Heart right ventricle (tissue), 16 donors: ENCODE measurements around the gene EHD1. TPM values are rescaled to one million over a fixed set of nuclear protein-coding genes. Genes with fewer than 3 reads are reported as not detected.
"Not testable (repeated sequence)": the region's sequence is repeated elsewhere in the genome, so short reads cannot be mapped to it uniquely, and the experiment has no call there.

Experiments
- ATAC-seq, 8 donors: fragments of 200-7000 bp; cut with Tn5 transposase; one replicate each; pipeline ENCODE4 v1.9.1; 2020; ENCODE audit warnings: mild to moderate bottlenecking in 8 of 8, moderate library complexity in 8 of 8, moderate number of reproducible peaks in 1 of 8
- DNase-seq, 2 donors: peaks; one replicate each; pipeline ENCODE4 v3.0.0-alpha.2; 2020
- H3K27ac ChIP-seq, 10 donors: fragments of 200-600 bp; sonication (generic) in 2 of 10; one replicate each; pipeline versions ENCODE4 v1.5.0 to v1.8.0; 2020 to 2022; ENCODE audit warnings: mild to moderate bottlenecking in 3 of 10
- H3K27me3 ChIP-seq, 7 donors: fragments of 200-600 bp; one replicate each; pipeline ENCODE4 v1.8.0; 2021 to 2022; ENCODE audit warnings: mild to moderate bottlenecking in 2 of 7
- H3K36me3 ChIP-seq, 9 donors: fragments of 200-600 bp; sonication (generic) in 1 of 9; one replicate each; pipeline versions ENCODE4 v1.5.0 to v1.8.0; 2020 to 2022; ENCODE audit warnings: mild to moderate bottlenecking in 2 of 9
- H3K4me1 ChIP-seq, 9 donors: fragments of 200-600 bp; sonication (generic) in 1 of 9; one replicate each; pipeline versions ENCODE4 v1.5.0 to v1.8.0; 2020 to 2022; ENCODE audit warnings: mild to moderate bottlenecking in 4 of 9
- H3K4me3 ChIP-seq, 10 donors: fragments of 200-600 bp; sonication (generic) in 2 of 10; one replicate each; pipeline versions ENCODE4 v1.5.0 to v1.8.0; 2020 to 2022; ENCODE audit warnings: mild to moderate bottlenecking in 7 of 10, moderate library complexity in 2 of 10
- H3K9me3 ChIP-seq, 11 donors: fragments of 200-600 bp in 10 of 11; sonication (generic) in 2 of 11; one replicate each; pipeline versions ENCODE4 v1.5.0 to v1.8.0; 2013 to 2022; ENCODE audit warnings: mild to moderate bottlenecking in 2 of 11, control low read depth in 1 of 11, moderate library complexity in 1 of 11
- CTCF ChIP-seq, 9 donors: fragments of 200-600 bp; sonication (generic) in 2 of 9; IDR thresholded peaks; one replicate each; pipeline versions ENCODE4 v1.5.0 to v1.8.0; 2021 to 2022; ENCODE audit warnings: antibody characterized with exemption in 9 of 9, mild to moderate bottlenecking in 5 of 9, moderate library complexity in 1 of 9
- WGBS, 2 donors: extraction: QIAGEN DNeasy Blood & Tissue Kit; methylation state at CpG; one replicate each; pipeline ENCODE4 v1.1.7; 2013; ENCODE audit warnings: inconsistent platforms in 1 of 2; 5-methylcytosine and 5-hydroxymethylcytosine counted together
- intact Hi-C, 10 donors: fragments of 100-400 bp; cut with DNase I; formaldehyde crosslinking; loops; one replicate each; pipeline versions ENCODE4 v1.11.1 to v1.14.2; 2022
- polyA plus RNA-seq, 2 donors: library from polyadenylated mRNA; stranded (reverse); fragments of 200-250 nt; gene quantifications; one replicate each; pipeline ENCODE4 v1.2.3, GENCODE V29; 2013
- total RNA-seq, 10 donors: library from RNA; stranded (reverse); fragmentation: NEBNext Ultra II Directional in 3 of 10; extraction: Animal tissue kit (Norgen Biotek cat#: 25700) in 3 of 10; gene quantifications; one replicate each; pipeline versions ENCODE4 v1.2.1 to v1.2.4, GENCODE V29; 2021 to 2023
- donor health status: Arrhythmogenic right ventricular cardiomyopathy.
- donor health status: ischemic (EF 13 %, LVEDD 7.1; RV severe dilation, severe dysfunction).
- donor health status: healthy with polysubstance abuse.
- donor health status: DM: no; HTN: yes; CAD: no.
- donor health status: DM: no; HTN: no; CAD: no.
- donor health status: ischemic (EF 25% LVEDD 6.9; RV normal size, moderate dysfunction).
- donor health status: ischemic (EF 25% LVEDD 5.7; RV mildly dilated, moderate dysfunction).
- donor health status: healthy.
- donor health status: DM: yes; HTN: yes; CAD: no.
- donor health status: Ischemic cardiomyopathy.
- donor health status: ischemic (EF 35%, LVEDD 5.7; RV mildly dilated, moderate dysfunction).
- donor health status: nonischemic (EF 11% LVEDD 7.7; RV severe dilation, severe dysfunction).
- donor health status: DM: yes; HTN: yes; CAD: no.
- donor health status: PGD.
- donor health status: ischemic (EF 29% LVEDD 5.4; RV normal size, mild dysfunction).
- donor health status: nonischemic (EF 23%, LVEDD 6.1; RV moderate dilation, normal function).

Gene EHD1
- total and polyA plus RNA-seq, 12 donors, result 26.0 to 73.1 (median 41.1) TPM

GRCh38 chr11:64823568-64824119 is 54.8 kb downstream of the EHD1 start:
- Histone ChIP-seq H3K27me3 (no peaks in the 10 kb centered on the region), H3K27ac (no peak overlapping the region), H3K36me3 (no peaks in the 10 kb centered on the region), H3K4me3 (no peak overlapping the region), H3K9me3 (no peaks in the 10 kb centered on the region), H3K4me1 (no peaks in the 10 kb centered on the region)
- WGBS, 2 donors, result 52 to 63% methylated on average over 11 of the region's 11 CpGs
- TF ChIP-seq CTCF (IDR thresholded peaks at IDR 0.05), result no peak
- intact Hi-C loops, result no loop called here
- DNase-seq, result no peak
- no peak for ATAC-seq

- H3K27ac ChIP-seq, result no peak overlapping the region
- TF ChIP-seq CTCF (IDR thresholded peaks at IDR 0.05), result no peak
- DNase-seq, result no peak
- 75% methylated on average over 3 of the region's 3 CpGs for WGBS, 2 donors
- H3K27me3 ChIP-seq, result no peaks in the 10 kb centered on the region
- no peaks in the 10 kb centered on the region for H3K9me3 ChIP-seq
- H3K4me1 ChIP-seq, result no peaks in the 10 kb centered on the region
- intact Hi-C loops, result no loop called here
- no peak overlapping the region for H3K4me3 ChIP-seq
- no peaks in the 10 kb centered on the region for H3K36me3 ChIP-seq
- no peak for ATAC-seq
Observed at GRCh38 chr11:64817476-64817875, 60.9 kb downstream of the EHD1 start.

GRCh38 chr11:64815433-64815832 is 63.0 kb downstream of the EHD1 start:
- H3K36me3 ChIP-seq, DNase-seq, H3K4me3 ChIP-seq, H3K27me3 ChIP-seq, H3K4me1 ChIP-seq, H3K27ac ChIP-seq, H3K9me3 ChIP-seq, intact Hi-C loops, ATAC-seq: not testable (repeated sequence)
- 87 to 93% methylated on average over 5 of the region's 5 CpGs for WGBS, 2 donors

GRCh38 chr11:64814712-64815187 is 63.7 kb downstream of the EHD1 start:
- no peak for TF ChIP-seq CTCF (IDR thresholded peaks at IDR 0.05)
- Histone ChIP-seq H3K9me3 (no peaks in the 10 kb centered on the region), H3K4me3 (no peak overlapping the region), H3K4me1 (peaks cover 0 to 7% (median 5%) of the 10 kb centered on the region in 9 donors), H3K36me3 (no peaks in the 10 kb centered on the region), H3K27ac (no peak overlapping the region), H3K27me3 (no peaks in the 10 kb centered on the region)
- intact Hi-C loops, result no loop called here
- WGBS, 2 donors, result 60 to 68% methylated on average over 7 of the region's 7 CpGs
- DNase-seq, result no peak
- ATAC-seq, result no peak

GRCh38 chr11:64813826-64814225 is 64.6 kb downstream of the EHD1 start:
- H3K36me3 ChIP-seq, result no peaks in the 10 kb centered on the region
- ATAC-seq (no peak), DNase-seq (no peak)
- intact Hi-C loops, result no loop called here
- WGBS, 2 donors, result 90 to 91% methylated on average over 5 of the region's 5 CpGs
- TF ChIP-seq CTCF (IDR thresholded peaks at IDR 0.05), result no peak
- no peaks in the 10 kb centered on the region for H3K27me3 ChIP-seq
- H3K4me1 ChIP-seq, result peaks cover 0 to 16% (median 13%) of the 10 kb centered on the region in 9 donors
- no peak overlapping the region for H3K27ac ChIP-seq
- H3K4me3 ChIP-seq, result no peak overlapping the region
- no peaks in the 10 kb centered on the region for H3K9me3 ChIP-seq
